H9 (cell line): ENCODE data around the gene FHOD1. TPM values are rescaled to one million over a fixed set of nuclear protein-coding genes. Genes with fewer than 3 reads are reported as not detected.

Experiments
- DNase-seq: peaks from one replicate; pipeline ENCODE4 v3.0.0-alpha.2; 2017
- H2AFZ ChIP-seq: one replicate; pipeline ENCODE4 v1.6.1; 2013; ENCODE audit warnings: mild to moderate bottlenecking, low read length, control low read depth, moderate library complexity
- H2AK5ac ChIP-seq: 2 replicates; pipeline ENCODE4 v1.6.1; 2013; ENCODE audit warnings: low read length, control low read depth, mixed read lengths; ENCODE audit not compliant: insufficient read length
- H2BK120ac ChIP-seq: one replicate; pipeline ENCODE4 v1.6.1; 2013; ENCODE audit warnings: low read depth, mild to moderate bottlenecking, low read length, control low read depth, inconsistent platforms; ENCODE audit not compliant: poor library complexity, severe bottlenecking
- H2BK12ac ChIP-seq: 2 replicates; pipeline ENCODE4 v1.6.1; 2013; ENCODE audit warnings: low read length, control low read depth, mixed read lengths, low read depth; ENCODE audit not compliant: insufficient read length
- H2BK15ac ChIP-seq: 2 replicates; pipeline ENCODE4 v1.6.1; 2013; ENCODE audit warnings: low read depth, low read length, control low read depth
- H2BK20ac ChIP-seq: one replicate; pipeline ENCODE4 v1.6.1; 2013; ENCODE audit warnings: low read depth, mild to moderate bottlenecking, low read length, control low read depth, inconsistent platforms; ENCODE audit not compliant: poor library complexity, severe bottlenecking
- H2BK5ac ChIP-seq: 2 replicates; pipeline ENCODE4 v1.6.1; 2013; ENCODE audit warnings: low read length, control low read depth, mixed read lengths; ENCODE audit not compliant: insufficient read length
- H3K14ac ChIP-seq: 2 replicates; pipeline ENCODE4 v1.6.1; 2013; ENCODE audit warnings: low read length, control low read depth; ENCODE audit not compliant: insufficient read depth
- H3K18ac ChIP-seq: 2 replicates; pipeline ENCODE4 v1.6.1; 2013; ENCODE audit warnings: low read depth, mild to moderate bottlenecking, mixed read lengths, low read length, control low read depth; ENCODE audit not compliant: insufficient read length
- H3K23ac ChIP-seq: 2 replicates; pipeline ENCODE4 v1.6.1; 2013; ENCODE audit warnings: low read length, control low read depth, mixed read lengths, low read depth; ENCODE audit not compliant: insufficient read length
- H3K23me2 ChIP-seq: 2 replicates; pipeline ENCODE4 v1.6.1; 2013; ENCODE audit warnings: low read depth, mild to moderate bottlenecking, mixed read lengths, low read length, control low read depth; ENCODE audit not compliant: insufficient read length, poor library complexity, severe bottlenecking
- H3K27ac ChIP-seq: 2 replicates; pipeline ENCODE4 v1.5.1; 2013; ENCODE audit warnings: low read length, control low read depth, mixed read lengths, low read depth; ENCODE audit not compliant: insufficient read length
- H3K27me3 ChIP-seq: 2 replicates; pipeline ENCODE4 v1.6.1; 2013; ENCODE audit warnings: low read length, control low read depth, inconsistent platforms; ENCODE audit not compliant: insufficient read depth
- H3K4ac ChIP-seq: 2 replicates; pipeline ENCODE4 v1.6.1; 2013; ENCODE audit warnings: low read depth, mild to moderate bottlenecking, control low read depth, inconsistent platforms, low read length, moderate library complexity
- H3K4me1 ChIP-seq: 2 replicates; pipeline ENCODE4 v1.6.1; 2013; ENCODE audit warnings: low read length, control low read depth, inconsistent platforms; ENCODE audit not compliant: insufficient read depth
- H3K4me2 ChIP-seq: 2 replicates; pipeline ENCODE4 v1.6.1; 2013; ENCODE audit warnings: low read length, control low read depth, mixed read lengths; ENCODE audit not compliant: insufficient read length, insufficient read depth
- H3K56ac ChIP-seq: 2 replicates; pipeline ENCODE4 v1.6.1; 2013; ENCODE audit warnings: low read depth, mild to moderate bottlenecking, mixed read lengths, low read length, control low read depth; ENCODE audit not compliant: insufficient read length
- H3K79me1 ChIP-seq: 2 replicates; pipeline ENCODE4 v1.6.1; 2013; ENCODE audit warnings: low read depth, mild to moderate bottlenecking, moderate library complexity, low read length, control low read depth, inconsistent platforms; ENCODE audit not compliant: insufficient read depth, poor library complexity, severe bottlenecking
- H3K79me2 ChIP-seq: 2 replicates; pipeline ENCODE4 v1.6.1; 2013; ENCODE audit warnings: low read length, control low read depth, inconsistent platforms; ENCODE audit not compliant: insufficient read depth
- H3K9ac ChIP-seq: 2 replicates; pipeline ENCODE4 v1.6.1; 2013; ENCODE audit warnings: low read length, control low read depth, mixed read lengths; ENCODE audit not compliant: insufficient read length; ENCODE audit errors: extremely low read depth
- H3K9me3 ChIP-seq: one replicate; pipeline ENCODE4 v1.6.1; 2013; ENCODE audit warnings: low read depth, low read length, inconsistent platforms; ENCODE audit not compliant: control insufficient read depth
- H3T11ph ChIP-seq: one replicate; pipeline ENCODE4 v1.6.1; 2013; ENCODE audit warnings: mild to moderate bottlenecking, low read length, control low read depth, inconsistent platforms
- H4K20me1 ChIP-seq: one replicate; pipeline ENCODE4 v1.6.1; 2013; ENCODE audit not compliant: control insufficient read depth, insufficient read length, insufficient read depth
- H4K5ac ChIP-seq: 2 replicates; pipeline ENCODE4 v1.6.1; 2013; ENCODE audit warnings: low read depth, mild to moderate bottlenecking, mixed read lengths, low read length, control low read depth; ENCODE audit not compliant: insufficient read length
- H4K8ac ChIP-seq: replicated peaks from 2 replicates; pipeline ENCODE4 v1.6.1; 2013; ENCODE audit warnings: low read length, control low read depth, mixed read lengths, low read depth; ENCODE audit not compliant: insufficient read length
- H4K91ac ChIP-seq: 2 replicates; pipeline ENCODE4 v1.6.1; 2013; ENCODE audit warnings: low read depth, mild to moderate bottlenecking, moderate library complexity, mixed read lengths, low read length, control low read depth; ENCODE audit not compliant: insufficient read length
- H3K27ac Mint-ChIP-seq, 3 experiments: 2 replicates in 2 of 3; 3 replicates in 1 of 3; pipeline ENCODE4 v1.8.0; 2020 to 2021; ENCODE audit warnings: mixed read lengths in 3 of 3, mild to moderate bottlenecking in 1 of 3, moderate library complexity in 1 of 3
- H3K27me3 Mint-ChIP-seq: 2 replicates; pipeline ENCODE4 v1.8.0; 2021; ENCODE audit warnings: low read depth, mild to moderate bottlenecking, moderate library complexity, mixed read lengths
- H3K36me3 Mint-ChIP-seq, 3 experiments: 2 replicates in 2 of 3; 3 replicates in 1 of 3; pipeline ENCODE4 v1.8.0; 2020 to 2021; ENCODE audit warnings: low read depth in 3 of 3, mixed read lengths in 3 of 3; ENCODE audit not compliant: insufficient read depth in 1 of 3
- H3K4me1 Mint-ChIP-seq, 2 experiments: 2 replicates each; pipeline ENCODE4 v1.8.0; 2020; ENCODE audit warnings: mixed read lengths in 2 of 2
- H3K4me3 Mint-ChIP-seq, 2 experiments: 2 replicates in 1 of 2; 3 replicates in 1 of 2; pipeline ENCODE4 v1.8.0; 2020 to 2021; ENCODE audit warnings: mild to moderate bottlenecking in 2 of 2, mixed read lengths in 2 of 2, moderate library complexity in 1 of 2
- H3K9me3 Mint-ChIP-seq, 2 experiments: 2 replicates in 1 of 2; 3 replicates in 1 of 2; pipeline ENCODE4 v1.8.0; 2020; ENCODE audit warnings: mild to moderate bottlenecking in 2 of 2, mixed read lengths in 2 of 2, moderate library complexity in 1 of 2
- WGBS: extraction: QIAGEN DNeasy Blood & Tissue Kit; methylation state at CpG from one replicate; pipeline ENCODE4 v1.1.7; 2013; ENCODE audit warnings: missing lambda C conversion rate, low lambda C conversion rate, mixed read lengths; ENCODE audit not compliant: insufficient read length; ENCODE audit errors: extremely low coverage; 5-methylcytosine and 5-hydroxymethylcytosine counted together
- total RNA-seq: library from RNA; stranded (reverse); gene quantifications from 2 replicates; pipeline ENCODE4 v1.2.1, GENCODE V29; 2021
- TF ChIP-seq, protein P1 (sequence below): fragments of 200-600 bp; sonication (generic); conservative IDR thresholded peaks from 3 replicates; pipeline ENCODE4 v1.8.0; 2021; ENCODE audit warnings: antibody characterized with exemption, mild to moderate bottlenecking

FHOD1 gene
- total RNA-seq, 1 experiment from 2014 or later: 67.0 TPM

- no peak for DNase-seq
Observed at GRCh38 chr16:67192781-67193361, 54.4 kb downstream of the FHOD1 start.

More at GRCh38 chr16:67192781-67193361, 54.4 kb downstream of the FHOD1 start:
- H4K5ac ChIP-seq: no peak overlapping the region
- H2BK20ac ChIP-seq: no peak overlapping the region
- WGBS: no CpG with 5 or more reads among the region's 17 CpGs
- Mint-ChIP-seq H3K4me1 (peaks cover 18 to 29% of the 10 kb centered on the region in 2 experiments), H3K4me3 (peak overlapping the region; percentile 86 to 93), H3K9me3 (no peaks in the 10 kb centered on the region; a peak in 1 of 5 replicates), H3K36me3 (peaks cover 36 to 52% (median 50%) of the 10 kb centered on the region in 3 experiments), H3K27ac (no peak overlapping the region; a peak in 3 of 7 replicates), H3K27me3 (0 out of 2 replicates have a peak, but pooled peaks cover 3% of the 10 kb centered on the region)
- H3K9me3 ChIP-seq: no peaks in the 10 kb centered on the region
- H3K27ac ChIP-seq: no peak overlapping the region
- no peaks in the 10 kb centered on the region for H4K20me1 ChIP-seq
- H2BK15ac ChIP-seq: no peak overlapping the region
- H3K9ac ChIP-seq: peak overlapping the region; percentile 87
- H3K27me3 ChIP-seq: no peaks in the 10 kb centered on the region; the same call in 1 of the 2 replicates
- peaks cover 13% of the 10 kb centered on the region for H3K79me1 ChIP-seq
- H3T11ph ChIP-seq: no peak overlapping the region
- no peak overlapping the region for H2BK120ac ChIP-seq
- TF ChIP-seq, protein P1, sequence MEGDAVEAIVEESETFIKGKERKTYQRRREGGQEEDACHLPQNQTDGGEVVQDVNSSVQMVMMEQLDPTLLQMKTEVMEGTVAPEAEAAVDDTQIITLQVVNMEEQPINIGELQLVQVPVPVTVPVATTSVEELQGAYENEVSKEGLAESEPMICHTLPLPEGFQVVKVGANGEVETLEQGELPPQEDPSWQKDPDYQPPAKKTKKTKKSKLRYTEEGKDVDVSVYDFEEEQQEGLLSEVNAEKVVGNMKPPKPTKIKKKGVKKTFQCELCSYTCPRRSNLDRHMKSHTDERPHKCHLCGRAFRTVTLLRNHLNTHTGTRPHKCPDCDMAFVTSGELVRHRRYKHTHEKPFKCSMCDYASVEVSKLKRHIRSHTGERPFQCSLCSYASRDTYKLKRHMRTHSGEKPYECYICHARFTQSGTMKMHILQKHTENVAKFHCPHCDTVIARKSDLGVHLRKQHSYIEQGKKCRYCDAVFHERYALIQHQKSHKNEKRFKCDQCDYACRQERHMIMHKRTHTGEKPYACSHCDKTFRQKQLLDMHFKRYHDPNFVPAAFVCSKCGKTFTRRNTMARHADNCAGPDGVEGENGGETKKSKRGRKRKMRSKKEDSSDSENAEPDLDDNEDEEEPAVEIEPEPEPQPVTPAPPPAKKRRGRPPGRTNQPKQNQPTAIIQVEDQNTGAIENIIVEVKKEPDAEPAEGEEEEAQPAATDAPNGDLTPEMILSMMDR: no peak
- no peak overlapping the region for H2BK5ac ChIP-seq
- H2AFZ ChIP-seq: no peak overlapping the region
- H3K23me2 ChIP-seq: peaks cover 8% of the 10 kb centered on the region
- no peak overlapping the region for H4K8ac ChIP-seq
- no peak overlapping the region for H3K23ac ChIP-seq
- peaks cover 13% of the 10 kb centered on the region; the same call in 1 of the 2 replicates for H3K79me2 ChIP-seq
- no peak overlapping the region for H2BK12ac ChIP-seq
- peak overlapping the region; percentile 89 for H3K4me2 ChIP-seq
- H3K18ac ChIP-seq: no peak overlapping the region
- H3K56ac ChIP-seq: no peak overlapping the region
- H2AK5ac ChIP-seq: no peak overlapping the region
- no peak overlapping the region for H4K91ac ChIP-seq
- H3K4ac ChIP-seq: no peak overlapping the region
- H3K14ac ChIP-seq: no peak overlapping the region; the same call in 1 of the 2 replicates
- H3K4me1 ChIP-seq: no peaks in the 10 kb centered on the region
